Karpas-422 (cell line): ENCODE measurements around the gene C12orf57. TPM values are rescaled to one million over a fixed set of nuclear protein-coding genes. Genes with fewer than 3 reads are reported as not detected.

ENCODE experiments used
- DNase-seq: peaks from one replicate; pipeline ENCODE4 v3.0.0-alpha.2; 2015
- H2AFZ ChIP-seq: fragments of 200-600 bp; sonication (generic); 2 replicates; pipeline ENCODE4 v1.6.1; 2014; ENCODE audit warnings: antibody characterized with exemption, low read length, mixed read lengths
- H3K27ac ChIP-seq: fragments of 200-600 bp; sonication (generic); 2 replicates; pipeline ENCODE4 v1.5.1; 2014; ENCODE audit warnings: mild to moderate bottlenecking, low read length, moderate library complexity
- H3K27me3 ChIP-seq: fragments of 200-600 bp; sonication (generic); 2 replicates; pipeline ENCODE4 v1.6.1; 2014; ENCODE audit warnings: low read length, mixed read lengths
- H3K36me3 ChIP-seq: fragments of 200-600 bp; sonication (generic); 2 replicates; pipeline ENCODE4 v1.6.1; 2014; ENCODE audit warnings: low read length, mixed read lengths; ENCODE audit not compliant: insufficient read depth
- H3K4me1 ChIP-seq: fragments of 200-600 bp; sonication (generic); 2 replicates; pipeline ENCODE4 v1.6.1; 2014; ENCODE audit warnings: mild to moderate bottlenecking, low read length, mixed read lengths
- H3K4me2 ChIP-seq: fragments of 200-600 bp; sonication (generic); 2 replicates; pipeline ENCODE4 v1.6.1; 2014; ENCODE audit warnings: low read length, low read depth, mild to moderate bottlenecking; ENCODE audit not compliant: poor library complexity, severe bottlenecking
- H3K4me3 ChIP-seq: fragments of 200-600 bp; sonication (generic); 2 replicates; pipeline ENCODE4 v1.5.1; 2014; ENCODE audit warnings: mild to moderate bottlenecking, antibody characterized with exemption, low read length, mixed read lengths
- H3K79me2 ChIP-seq: fragments of 200-600 bp; sonication (generic); 2 replicates; pipeline ENCODE4 v1.6.1; 2014; ENCODE audit warnings: mild to moderate bottlenecking, low read length, mixed read lengths
- H3K9ac ChIP-seq: fragments of 200-600 bp; sonication (generic); 2 replicates; pipeline ENCODE4 v1.6.0; 2014; ENCODE audit warnings: low read length
- H3K9me2 ChIP-seq: fragments of 200-600 bp; sonication (generic), shearing (Covaris generic); replicated peaks from 2 replicates; pipeline ENCODE4 v1.6.0; 2014; ENCODE audit warnings: mild to moderate bottlenecking, low read length, moderate library complexity; ENCODE audit not compliant: insufficient read depth
- H3K9me3 ChIP-seq: fragments of 300-700, 200-600 bp; sonication (generic); 2 replicates; pipeline ENCODE4 v1.6.1; 2014; ENCODE audit warnings: low read length, mixed read lengths
- H4K20me1 ChIP-seq: fragments of 200-600 bp; sonication (generic); 2 replicates; pipeline ENCODE4 v1.6.1; 2014; ENCODE audit warnings: mild to moderate bottlenecking, antibody characterized with exemption, low read length, low read depth; ENCODE audit not compliant: insufficient read depth
- total RNA-seq: library from RNA; depleted of rRNA; stranded (reverse); fragments of >200 nt; shearing (Covaris generic); gene quantifications from 2 replicates; pipeline ENCODE4 v1.2.3, GENCODE V29; 2014; ENCODE audit warnings: low replicate concordance

Gene C12orf57
- total RNA-seq, 1 experiment from 2014 or later, result 264 TPM

DNA sequence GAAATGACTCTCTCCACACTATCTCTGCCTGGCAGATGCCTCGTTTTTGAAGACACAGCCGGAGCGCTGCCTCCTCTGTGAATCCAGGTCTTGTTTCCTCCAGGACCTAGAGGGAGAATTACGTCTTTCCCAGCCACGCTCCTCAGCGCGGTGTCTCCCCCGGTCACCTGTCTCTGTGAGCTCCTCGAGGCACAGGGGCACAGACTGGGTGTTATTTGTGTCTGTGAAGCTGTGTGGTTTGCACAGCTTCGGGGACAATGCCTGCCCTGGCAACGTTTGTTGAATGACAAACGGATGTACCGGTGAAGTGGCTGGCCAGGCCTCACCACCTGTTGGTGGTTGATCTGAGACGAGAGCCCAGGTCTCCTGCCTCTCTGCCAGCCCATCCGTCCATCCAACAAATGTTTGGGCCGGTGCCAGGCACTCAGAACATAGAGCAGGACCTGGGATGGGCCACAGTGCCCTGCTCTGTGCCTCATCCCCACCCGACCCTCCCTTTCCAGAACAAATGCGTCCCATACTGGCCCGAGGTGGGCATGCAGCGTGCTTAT, 13.4 kb downstream of the C12orf57 start:
- Histone ChIP-seq H3K27me3 (no peaks in the 10 kb centered on the region), H4K20me1 (peaks cover 26% of the 10 kb centered on the region; the same call in 1 of the 2 replicates), H3K4me2 (peak overlapping the region; percentile 83), H3K9ac (peak overlapping the region; percentile 100), H3K79me2 (peaks cover 18% of the 10 kb centered on the region), H2AFZ (no peak overlapping the region), H3K9me2 (no peaks in the 10 kb centered on the region), H3K4me1 (peaks cover 100% of the 10 kb centered on the region), H3K27ac (peak overlapping the region; percentile 97), H3K36me3 (peaks cover 33% of the 10 kb centered on the region), H3K9me3 (no peaks in the 10 kb centered on the region), H3K4me3 (no peak overlapping the region; the same call in 1 of the 2 replicates)
- no peak for DNase-seq

DNA sequence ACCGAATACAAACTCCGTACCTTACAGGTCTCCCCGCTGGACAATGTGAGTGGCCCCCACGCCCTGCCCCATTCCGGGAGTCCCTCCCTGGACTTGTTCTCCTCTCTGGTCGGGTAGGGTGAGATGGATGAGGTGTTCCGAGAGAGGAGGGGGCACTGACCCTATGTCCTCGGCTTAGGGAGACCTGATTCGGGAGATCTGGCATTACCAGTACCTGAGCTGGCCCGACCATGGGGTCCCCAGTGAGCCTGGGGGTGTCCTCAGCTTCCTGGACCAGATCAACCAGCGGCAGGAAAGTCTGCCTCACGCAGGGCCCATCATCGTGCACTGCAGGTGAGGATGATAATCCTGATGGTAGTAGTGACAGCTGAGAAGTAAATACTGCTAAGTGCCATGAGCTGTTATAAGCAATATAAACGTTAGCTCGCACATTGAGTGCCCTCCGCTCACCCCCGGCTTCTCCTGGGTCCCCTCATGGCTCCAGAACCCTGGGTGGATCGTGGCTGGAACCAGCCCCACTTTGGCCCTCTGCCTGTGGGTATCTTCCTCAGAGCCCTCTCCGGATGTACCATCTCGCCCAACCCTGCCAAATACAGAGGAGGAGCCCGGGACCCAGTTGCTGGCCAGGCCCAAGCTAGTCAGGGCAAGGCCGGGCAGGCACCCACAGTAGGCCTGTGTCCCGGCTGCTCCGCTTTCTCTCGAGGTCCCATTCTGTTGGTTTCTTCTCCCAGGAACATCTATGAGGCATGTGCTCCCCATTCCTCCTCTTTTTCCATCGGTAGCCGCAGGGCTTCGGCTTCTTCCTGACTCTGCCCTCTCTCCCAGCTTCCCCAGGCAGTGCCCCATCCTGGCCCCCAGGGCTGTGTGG, 14.2 kb downstream of the C12orf57 start:
- Histone ChIP-seq H3K9me2 (no peaks in the 10 kb centered on the region), H3K27me3 (no peaks in the 10 kb centered on the region), H3K4me2 (peak overlapping the region; percentile 83), H3K9ac (peak overlapping the region; percentile 50), H3K36me3 (peaks cover 27% of the 10 kb centered on the region; the same call in 1 of the 2 replicates), H3K4me3 (peak overlapping the region; percentile 43; the same call in 1 of the 2 replicates), H3K9me3 (no peaks in the 10 kb centered on the region), H2AFZ (no peak overlapping the region), H3K79me2 (peaks cover 10% of the 10 kb centered on the region), H4K20me1 (peaks cover 26% of the 10 kb centered on the region; the same call in 1 of the 2 replicates), H3K4me1 (peaks cover 94% of the 10 kb centered on the region), H3K27ac (peak overlapping the region; percentile 84)
- no peak for DNase-seq

GRCh38 chr12:6958609-6959057, 14.8 kb downstream of the C12orf57 start:
- Histone ChIP-seq H4K20me1 (peaks cover 26% of the 10 kb centered on the region; the same call in 1 of the 2 replicates), H3K4me3 (peak overlapping the region; percentile 43), H3K79me2 (peaks cover 8% of the 10 kb centered on the region; the same call in 1 of the 2 replicates), H2AFZ (no peak overlapping the region), H3K4me1 (peaks cover 88% of the 10 kb centered on the region), H3K9ac (peak overlapping the region; percentile 50), H3K9me2 (no peaks in the 10 kb centered on the region), H3K9me3 (no peaks in the 10 kb centered on the region), H3K36me3 (peaks cover 27% of the 10 kb centered on the region; the same call in 1 of the 2 replicates), H3K4me2 (peak overlapping the region; percentile 83), H3K27me3 (no peaks in the 10 kb centered on the region), H3K27ac (peak overlapping the region; percentile 84)
- DNase-seq, result no peak

DNA sequence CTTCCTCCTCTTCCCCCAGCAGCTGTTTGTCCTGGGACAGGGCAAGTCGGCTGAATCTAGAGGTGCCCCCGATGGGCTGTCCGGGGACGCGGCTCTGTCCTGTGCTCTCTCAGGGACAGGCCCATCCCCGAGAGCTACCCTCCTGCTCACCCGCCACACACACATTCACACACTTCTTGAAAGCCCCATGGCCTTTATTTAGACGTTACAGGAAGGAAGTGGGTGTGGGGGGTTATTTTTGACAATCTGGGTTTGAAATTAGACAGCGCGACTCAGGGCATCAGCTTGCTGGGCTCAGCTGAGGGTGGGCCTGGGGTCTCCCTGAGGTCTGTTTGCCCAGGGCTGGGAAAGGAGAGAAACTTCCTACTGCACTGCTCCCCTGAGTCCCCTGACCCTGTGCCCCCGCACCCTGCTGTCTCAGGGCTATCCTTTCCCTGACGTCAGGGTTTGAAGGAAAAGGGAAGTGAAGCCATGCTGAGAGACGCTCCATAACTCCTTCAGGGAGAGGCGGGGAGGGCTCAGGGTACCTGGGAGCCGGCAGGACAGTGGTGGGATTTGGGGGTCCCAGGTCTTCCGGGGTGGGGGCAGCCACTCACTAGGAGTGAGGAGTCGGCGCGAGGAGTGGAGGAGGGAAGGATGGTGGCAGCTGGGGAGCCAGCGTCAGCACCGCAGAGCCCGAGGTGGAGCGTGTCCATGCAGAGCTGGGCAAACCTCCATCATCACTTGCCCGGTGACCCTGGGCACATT, 15.4 kb downstream of the C12orf57 start:
- Histone ChIP-seq H3K9ac (peak overlapping the region; percentile 50), H3K36me3 (peaks cover 27% of the 10 kb centered on the region; the same call in 1 of the 2 replicates), H3K27me3 (no peaks in the 10 kb centered on the region), H3K9me3 (no peaks in the 10 kb centered on the region), H3K9me2 (no peaks in the 10 kb centered on the region), H3K4me3 (peak overlapping the region; percentile 43), H3K27ac (peak overlapping the region; percentile 84), H3K79me2 (peaks cover 6% of the 10 kb centered on the region; the same call in 1 of the 2 replicates), H2AFZ (no peak overlapping the region), H4K20me1 (peaks cover 24% of the 10 kb centered on the region; the same call in 1 of the 2 replicates), H3K4me2 (peak overlapping the region; percentile 83), H3K4me1 (peaks cover 82% of the 10 kb centered on the region)
- DNase-seq, result peak; percentile 82

- Histone ChIP-seq H3K36me3 (peaks cover 23% of the 10 kb centered on the region; the same call in 1 of the 2 replicates), H3K9me3 (no peaks in the 10 kb centered on the region), H3K27me3 (no peaks in the 10 kb centered on the region), H3K4me3 (no peak overlapping the region), H3K9me2 (no peaks in the 10 kb centered on the region), H3K79me2 (no peaks in the 10 kb centered on the region), H2AFZ (no peak overlapping the region), H4K20me1 (peaks cover 16% of the 10 kb centered on the region; the same call in 1 of the 2 replicates), H3K4me2 (peak overlapping the region; percentile 83), H3K27ac (peak overlapping the region; percentile 84), H3K4me1 (peaks cover 82% of the 10 kb centered on the region), H3K9ac (peak overlapping the region; percentile 50)
- no peak for DNase-seq
These were observed 16.2 kb downstream of the C12orf57 start for GRCh38 chr12:6959805-6960592.

DNA sequence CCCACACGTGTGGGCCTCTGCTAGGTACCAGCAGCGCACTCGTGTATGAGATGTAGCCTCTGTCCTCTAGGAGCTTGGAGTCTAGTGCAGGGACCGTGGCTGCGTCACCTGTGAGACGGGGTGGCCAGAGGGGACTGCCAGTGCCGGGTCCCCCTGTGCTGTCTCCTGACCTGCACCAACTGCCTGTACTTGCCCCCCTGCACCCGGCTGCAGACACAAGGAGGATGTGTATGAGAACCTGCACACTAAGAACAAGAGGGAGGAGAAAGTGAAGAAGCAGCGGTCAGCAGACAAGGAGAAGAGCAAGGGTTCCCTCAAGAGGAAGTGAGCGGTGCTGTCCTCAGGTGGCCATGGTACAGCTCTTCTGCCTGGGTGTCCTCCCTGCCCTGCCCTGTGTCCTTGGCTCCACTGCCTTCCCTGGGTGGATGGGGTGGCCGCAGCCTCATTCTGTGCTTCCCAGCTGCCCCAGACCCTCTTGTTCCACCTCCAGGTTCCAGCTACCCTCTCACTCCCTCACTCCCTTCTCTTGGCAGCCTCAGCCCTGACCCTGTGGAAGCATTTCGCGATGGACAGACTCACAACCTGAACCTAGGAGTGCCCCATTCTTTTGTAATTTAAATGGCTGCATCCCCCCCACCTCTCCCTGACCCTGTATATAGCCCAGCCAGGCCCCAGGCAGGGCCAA, 16.9 kb downstream of the C12orf57 start:
- Histone ChIP-seq H2AFZ (no peak overlapping the region), H3K9me2 (no peaks in the 10 kb centered on the region), H3K27me3 (no peaks in the 10 kb centered on the region), H4K20me1 (peaks cover 14% of the 10 kb centered on the region; the same call in 1 of the 2 replicates), H3K79me2 (no peaks in the 10 kb centered on the region), H3K4me3 (no peak overlapping the region; the same call in 1 of the 2 replicates), H3K4me2 (peak overlapping the region; percentile 38), H3K9me3 (no peaks in the 10 kb centered on the region), H3K4me1 (peaks cover 81% of the 10 kb centered on the region), H3K9ac (peak overlapping the region; percentile 44), H3K27ac (peak overlapping the region; percentile 79), H3K36me3 (peaks cover 21% of the 10 kb centered on the region; the same call in 1 of the 2 replicates)
- no peak for DNase-seq

DNA sequence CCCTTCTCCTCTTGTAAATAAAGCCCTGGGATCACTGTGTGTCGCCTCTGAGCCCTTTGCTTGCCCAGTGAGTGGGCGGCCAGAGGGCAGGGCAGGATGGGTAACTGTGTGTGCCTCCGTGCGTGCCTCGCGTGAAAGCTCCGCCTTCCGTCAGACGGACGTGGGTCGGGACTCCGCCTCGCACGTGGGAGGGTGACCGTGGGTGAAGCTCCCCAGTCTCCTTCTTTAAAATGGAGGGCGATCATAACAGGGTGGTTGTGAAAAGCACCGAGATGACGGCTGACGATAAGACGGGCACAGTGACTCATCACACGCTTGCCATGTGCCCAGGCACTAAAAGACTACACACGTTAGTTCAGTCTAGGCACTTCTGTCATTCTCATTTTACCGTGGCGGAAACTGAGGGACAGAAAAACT, 17.5 kb downstream of the C12orf57 start:
- H3K9me2 ChIP-seq, result no peaks in the 10 kb centered on the region

More for the DNA sequence above, 17.5 kb downstream of the C12orf57 start:
- Histone ChIP-seq H3K4me1 (peaks cover 77% of the 10 kb centered on the region), H3K79me2 (no peaks in the 10 kb centered on the region), H4K20me1 (peaks cover 14% of the 10 kb centered on the region; the same call in 1 of the 2 replicates), H2AFZ (no peak overlapping the region), H3K9ac (peak overlapping the region; percentile 44), H3K36me3 (peaks cover 23% of the 10 kb centered on the region; the same call in 1 of the 2 replicates), H3K27me3 (no peaks in the 10 kb centered on the region), H3K9me3 (no peaks in the 10 kb centered on the region), H3K27ac (peak overlapping the region; percentile 79), H3K4me2 (peak overlapping the region; percentile 38), H3K4me3 (no peak overlapping the region; the same call in 1 of the 2 replicates)
- peak; percentile 75 for DNase-seq
